ENCODE measurements around the gene UBE2E2.

UBE2E2 gene

DNA sequence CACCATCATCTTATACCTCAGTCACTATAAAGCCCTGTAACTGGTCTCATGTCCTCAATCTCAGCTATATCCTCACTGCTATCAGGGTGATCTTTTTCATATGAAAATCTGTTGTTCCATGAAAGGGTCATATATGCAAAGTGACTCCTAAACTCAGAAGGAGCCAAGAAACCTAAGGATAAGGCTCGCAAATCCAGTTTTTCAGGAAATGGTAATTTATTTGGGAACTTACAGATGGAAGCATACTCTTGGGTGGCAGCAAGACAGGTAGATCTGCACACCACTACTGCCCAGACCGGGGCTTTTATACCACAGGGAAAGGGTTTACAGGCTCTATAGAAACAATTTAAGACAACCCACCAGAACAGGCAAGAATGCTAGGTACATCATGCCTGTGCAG lies 272.3 kb downstream of the UBE2E2 start:
- ChIA-PET CTCF (interaction anchor here (1.1 kb wide), 1 partner anchor 269 kb away, joined by 4 read pairs; no protein-coding TSS in a partner anchor), POLR2A (no interaction called here)
- TF ChIP-seq, protein P1, sequence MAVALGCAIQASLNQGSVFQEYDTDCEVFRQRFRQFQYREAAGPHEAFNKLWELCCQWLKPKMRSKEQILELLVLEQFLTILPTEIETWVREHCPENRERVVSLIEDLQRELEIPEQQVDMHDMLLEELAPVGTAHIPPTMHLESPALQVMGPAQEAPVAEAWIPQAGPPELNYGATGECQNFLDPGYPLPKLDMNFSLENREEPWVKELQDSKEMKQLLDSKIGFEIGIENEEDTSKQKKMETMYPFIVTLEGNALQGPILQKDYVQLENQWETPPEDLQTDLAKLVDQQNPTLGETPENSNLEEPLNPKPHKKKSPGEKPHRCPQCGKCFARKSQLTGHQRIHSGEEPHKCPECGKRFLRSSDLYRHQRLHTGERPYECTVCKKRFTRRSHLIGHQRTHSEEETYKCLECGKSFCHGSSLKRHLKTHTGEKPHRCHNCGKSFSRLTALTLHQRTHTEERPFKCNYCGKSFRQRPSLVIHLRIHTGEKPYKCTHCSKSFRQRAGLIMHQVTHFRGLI (tag by site-specific recombination; IDR thresholded peaks at IDR 0.05) = no peak
- TF ChIP-seq ZNF660 (tag by site-specific recombination; IDR thresholded peaks at IDR 0.05) (no peak), YY1 (tag by site-specific recombination; IDR thresholded peaks at IDR 0.05) (no peak), ZNF701 (tag by site-specific recombination; IDR thresholded peaks at IDR 0.05) (no peak), ZNF169 (tag by site-specific recombination; IDR thresholded peaks at IDR 0.05) (no peak), EGR2 (tag by site-specific recombination; IDR thresholded peaks at IDR 0.05; ENCODE audit: low read depth) (no peak), ZNF211 (tag by site-specific recombination; IDR thresholded peaks at IDR 0.05; ENCODE audit: low read depth) (no peak), ZNF654 (tag by site-specific recombination; IDR thresholded peaks at IDR 0.05; ENCODE audit: low read depth) (no peak), ZNF292 (tag by site-specific recombination; IDR thresholded peaks at IDR 0.05; ENCODE audit: borderline replicate concordance, low read depth) (no peak), GLI4 (tag by site-specific recombination; IDR thresholded peaks at IDR 0.05) (no peak), REPIN1 (tag by site-specific recombination; IDR thresholded peaks at IDR 0.05; ENCODE audit: low read depth) (no peak), ZNF221 (tag by site-specific recombination; IDR thresholded peaks at IDR 0.05; ENCODE audit: borderline replicate concordance) (no peak), ZEB2 (tag by site-specific recombination; IDR thresholded peaks at IDR 0.05) (no peak)
- TF ChIP-seq, protein P2, sequence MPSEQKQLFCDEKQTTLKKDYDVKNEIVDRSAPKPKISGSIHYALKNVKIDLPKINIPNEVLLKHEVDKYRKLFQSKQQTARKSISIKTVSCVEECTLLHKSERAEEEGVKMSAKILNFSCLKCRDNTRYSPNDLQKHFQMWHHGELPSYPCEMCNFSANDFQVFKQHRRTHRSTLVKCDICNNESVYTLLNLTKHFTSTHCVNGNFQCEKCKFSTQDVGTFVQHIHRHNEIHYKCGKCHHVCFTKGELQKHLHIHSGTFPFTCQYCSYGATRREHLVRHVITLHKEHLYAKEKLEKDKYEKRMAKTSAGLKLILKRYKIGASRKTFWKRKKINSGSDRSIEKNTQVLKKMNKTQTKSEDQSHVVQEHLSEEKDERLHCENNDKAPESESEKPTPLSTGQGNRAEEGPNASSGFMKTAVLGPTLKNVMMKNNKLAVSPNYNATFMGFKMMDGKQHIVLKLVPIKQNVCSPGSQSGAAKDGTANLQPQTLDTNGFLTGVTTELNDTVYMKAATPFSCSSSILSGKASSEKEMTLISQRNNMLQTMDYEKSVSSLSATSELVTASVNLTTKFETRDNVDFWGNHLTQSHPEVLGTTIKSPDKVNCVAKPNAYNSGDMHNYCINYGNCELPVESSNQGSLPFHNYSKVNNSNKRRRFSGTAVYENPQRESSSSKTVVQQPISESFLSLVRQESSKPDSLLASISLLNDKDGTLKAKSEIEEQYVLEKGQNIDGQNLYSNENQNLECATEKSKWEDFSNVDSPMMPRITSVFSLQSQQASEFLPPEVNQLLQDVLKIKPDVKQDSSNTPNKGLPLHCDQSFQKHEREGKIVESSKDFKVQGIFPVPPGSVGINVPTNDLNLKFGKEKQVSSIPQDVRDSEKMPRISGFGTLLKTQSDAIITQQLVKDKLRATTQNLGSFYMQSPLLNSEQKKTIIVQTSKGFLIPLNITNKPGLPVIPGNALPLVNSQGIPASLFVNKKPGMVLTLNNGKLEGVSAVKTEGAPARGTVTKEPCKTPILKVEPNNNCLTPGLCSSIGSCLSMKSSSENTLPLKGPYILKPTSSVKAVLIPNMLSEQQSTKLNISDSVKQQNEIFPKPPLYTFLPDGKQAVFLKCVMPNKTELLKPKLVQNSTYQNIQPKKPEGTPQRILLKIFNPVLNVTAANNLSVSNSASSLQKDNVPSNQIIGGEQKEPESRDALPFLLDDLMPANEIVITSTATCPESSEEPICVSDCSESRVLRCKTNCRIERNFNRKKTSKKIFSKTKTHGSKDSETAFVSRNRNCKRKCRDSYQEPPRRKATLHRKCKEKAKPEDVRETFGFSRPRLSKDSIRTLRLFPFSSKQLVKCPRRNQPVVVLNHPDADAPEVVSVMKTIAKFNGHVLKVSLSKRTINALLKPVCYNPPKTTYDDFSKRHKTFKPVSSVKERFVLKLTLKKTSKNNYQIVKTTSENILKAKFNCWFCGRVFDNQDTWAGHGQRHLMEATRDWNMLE (tag by site-specific recombination; conservative IDR thresholded peaks at IDR 0.05; ENCODE audit: low read depth) = no peak
- TF ChIP-seq, protein P3, sequence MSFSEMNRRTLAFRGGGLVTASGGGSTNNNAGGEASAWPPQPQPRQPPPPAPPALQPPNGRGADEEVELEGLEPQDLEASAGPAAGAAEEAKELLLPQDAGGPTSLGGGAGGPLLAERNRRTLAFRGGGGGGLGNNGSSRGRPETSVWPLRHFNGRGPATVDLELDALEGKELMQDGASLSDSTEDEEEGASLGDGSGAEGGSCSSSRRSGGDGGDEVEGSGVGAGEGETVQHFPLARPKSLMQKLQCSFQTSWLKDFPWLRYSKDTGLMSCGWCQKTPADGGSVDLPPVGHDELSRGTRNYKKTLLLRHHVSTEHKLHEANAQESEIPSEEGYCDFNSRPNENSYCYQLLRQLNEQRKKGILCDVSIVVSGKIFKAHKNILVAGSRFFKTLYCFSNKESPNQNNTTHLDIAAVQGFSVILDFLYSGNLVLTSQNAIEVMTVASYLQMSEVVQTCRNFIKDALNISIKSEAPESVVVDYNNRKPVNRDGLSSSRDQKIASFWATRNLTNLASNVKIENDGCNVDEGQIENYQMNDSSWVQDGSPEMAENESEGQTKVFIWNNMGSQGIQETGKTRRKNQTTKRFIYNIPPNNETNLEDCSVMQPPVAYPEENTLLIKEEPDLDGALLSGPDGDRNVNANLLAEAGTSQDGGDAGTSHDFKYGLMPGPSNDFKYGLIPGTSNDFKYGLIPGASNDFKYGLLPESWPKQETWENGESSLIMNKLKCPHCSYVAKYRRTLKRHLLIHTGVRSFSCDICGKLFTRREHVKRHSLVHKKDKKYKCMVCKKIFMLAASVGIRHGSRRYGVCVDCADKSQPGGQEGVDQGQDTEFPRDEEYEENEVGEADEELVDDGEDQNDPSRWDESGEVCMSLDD (tag by site-specific recombination; IDR thresholded peaks at IDR 0.05) = no peak
- H3K4me1 ChIP-seq (ENCODE audit: control insufficient read depth, insufficient read depth, low read length) = no peaks in the 10 kb centered on the region
- H3K27ac ChIP-seq (ENCODE audit: extremely low read depth, low read depth, low read length) = no peak overlapping the region
- no peaks in the 10 kb centered on the region for H3K9me3 ChIP-seq (ENCODE audit: control insufficient read depth, insufficient read depth, low read depth, low read length)
- H3K36me3 ChIP-seq (ENCODE audit: control insufficient read depth in 2 of 2, insufficient read depth in 1 of 2, low read length in 2 of 2) = no peaks in the 10 kb centered on the region
- no peak overlapping the region for H3K4me3 ChIP-seq (ENCODE audit: low read depth, low read length)

DNA sequence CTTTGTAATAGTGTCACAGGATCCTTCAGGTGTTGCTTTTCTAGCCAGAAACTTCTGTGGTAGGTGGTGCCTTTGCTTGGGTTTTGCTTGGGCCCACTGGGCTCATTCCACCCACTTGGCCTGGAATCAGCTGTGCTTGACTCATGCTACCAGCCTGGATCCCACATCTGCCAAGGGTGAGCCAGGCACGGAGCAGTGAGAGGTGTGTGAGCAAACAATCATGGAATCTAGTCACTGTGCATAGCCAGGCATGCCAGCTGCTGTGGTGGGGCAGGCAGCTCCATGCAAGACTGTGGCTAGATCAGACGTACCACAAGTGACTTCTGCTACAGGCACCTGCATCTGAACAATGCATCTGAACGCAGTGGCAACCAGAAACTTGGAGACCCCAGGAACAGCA lies 275.9 kb downstream of the UBE2E2 start:
- ChIA-PET POLR2A (no interaction called here), CTCF (interaction anchor here (0.7 kb wide), 1 partner anchor 76 kb away, joined by 3 read pairs; no protein-coding TSS in a partner anchor)
- TF ChIP-seq ZNF629 (tag by site-specific recombination; IDR thresholded peaks at IDR 0.05) (no peak), ZNF335 (tag by site-specific recombination; conservative IDR thresholded peaks at IDR 0.05) (no peak), ZNF677 (tag by site-specific recombination; IDR thresholded peaks at IDR 0.05) (no peak), GLIS2 (tag by site-specific recombination; IDR thresholded peaks at IDR 0.05) (no peak), OVOL3 (tag by site-specific recombination; IDR thresholded peaks at IDR 0.05) (no peak), ZNF350 (tag by site-specific recombination; IDR thresholded peaks at IDR 0.05) (no peak), ZNF792 (tag by site-specific recombination; IDR thresholded peaks at IDR 0.05) (no peak)
- TF ChIP-seq, protein P4, sequence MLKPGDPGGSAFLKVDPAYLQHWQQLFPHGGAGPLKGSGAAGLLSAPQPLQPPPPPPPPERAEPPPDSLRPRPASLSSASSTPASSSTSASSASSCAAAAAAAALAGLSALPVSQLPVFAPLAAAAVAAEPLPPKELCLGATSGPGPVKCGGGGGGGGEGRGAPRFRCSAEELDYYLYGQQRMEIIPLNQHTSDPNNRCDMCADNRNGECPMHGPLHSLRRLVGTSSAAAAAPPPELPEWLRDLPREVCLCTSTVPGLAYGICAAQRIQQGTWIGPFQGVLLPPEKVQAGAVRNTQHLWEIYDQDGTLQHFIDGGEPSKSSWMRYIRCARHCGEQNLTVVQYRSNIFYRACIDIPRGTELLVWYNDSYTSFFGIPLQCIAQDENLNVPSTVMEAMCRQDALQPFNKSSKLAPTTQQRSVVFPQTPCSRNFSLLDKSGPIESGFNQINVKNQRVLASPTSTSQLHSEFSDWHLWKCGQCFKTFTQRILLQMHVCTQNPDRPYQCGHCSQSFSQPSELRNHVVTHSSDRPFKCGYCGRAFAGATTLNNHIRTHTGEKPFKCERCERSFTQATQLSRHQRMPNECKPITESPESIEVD (tag by site-specific recombination; IDR thresholded peaks at IDR 0.05) = no peak
- no peak overlapping the region for H3K4me3 ChIP-seq (ENCODE audit: low read depth, low read length)
- no peaks in the 10 kb centered on the region for H3K36me3 ChIP-seq (ENCODE audit: control insufficient read depth in 2 of 2, insufficient read depth in 1 of 2, low read length in 2 of 2)
- H3K4me1 ChIP-seq (ENCODE audit: control insufficient read depth, insufficient read depth, low read length) = peaks cover 3% of the 10 kb centered on the region
- no peak overlapping the region for H3K27ac ChIP-seq (ENCODE audit: extremely low read depth, low read depth, low read length)
- H3K9me3 ChIP-seq (ENCODE audit: control insufficient read depth, insufficient read depth, low read depth, low read length) = no peaks in the 10 kb centered on the region

Data from HEK293 (cell line).